ENCODE results near the gene NARF.

The NARF gene

DNA sequence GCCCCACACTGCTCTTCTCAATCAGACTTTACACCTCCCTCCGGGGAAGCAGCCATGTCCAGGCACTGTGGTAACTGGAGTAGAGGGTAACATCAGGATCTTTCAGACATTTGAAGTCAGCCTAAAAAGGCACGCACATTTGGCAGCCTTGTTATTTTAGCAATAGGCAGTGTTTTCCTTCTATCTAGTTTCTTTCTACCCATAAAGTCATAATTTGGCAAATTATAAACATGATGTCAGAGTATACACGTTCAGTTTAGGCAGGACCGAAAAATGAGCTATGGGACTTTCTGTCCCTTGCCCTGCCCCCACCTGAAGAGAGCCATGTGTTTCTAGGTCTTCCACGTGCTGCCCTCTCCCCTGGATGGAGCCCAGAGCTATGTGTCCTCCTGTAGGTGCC, 21.1 kb downstream of the NARF start:
- no peak for FAIRE-seq

- no peak for FAIRE-seq
Observed at GRCh38 chr17:82480318-82480717, 21.8 kb downstream of the NARF start.

DNA sequence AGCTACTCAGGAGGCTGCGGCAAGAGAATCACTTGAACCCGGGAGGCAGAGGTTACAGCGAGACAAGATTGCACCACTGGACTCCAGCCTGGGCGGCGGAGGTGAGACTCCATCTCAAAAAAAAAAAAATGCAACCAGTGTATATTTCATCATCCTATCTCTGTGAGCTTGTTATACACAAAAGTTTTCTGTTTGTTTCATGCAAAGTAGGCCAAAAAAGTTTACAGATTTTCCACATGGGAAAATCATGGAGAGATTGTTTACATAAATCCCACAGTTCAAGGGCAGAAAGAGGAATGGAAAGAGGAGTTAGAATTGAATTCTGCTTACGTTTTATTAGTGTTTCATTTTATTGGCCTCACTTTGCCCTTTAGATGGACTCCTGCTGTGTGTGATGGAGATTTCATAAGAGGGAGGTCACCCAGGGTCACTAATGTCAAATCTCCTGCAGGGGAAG, 24.7 kb downstream of the NARF start:
- FAIRE-seq: no peak

- no peak for FAIRE-seq
Observed at GRCh38 chr17:82483836-82484235, 25.3 kb downstream of the NARF start.

DNA sequence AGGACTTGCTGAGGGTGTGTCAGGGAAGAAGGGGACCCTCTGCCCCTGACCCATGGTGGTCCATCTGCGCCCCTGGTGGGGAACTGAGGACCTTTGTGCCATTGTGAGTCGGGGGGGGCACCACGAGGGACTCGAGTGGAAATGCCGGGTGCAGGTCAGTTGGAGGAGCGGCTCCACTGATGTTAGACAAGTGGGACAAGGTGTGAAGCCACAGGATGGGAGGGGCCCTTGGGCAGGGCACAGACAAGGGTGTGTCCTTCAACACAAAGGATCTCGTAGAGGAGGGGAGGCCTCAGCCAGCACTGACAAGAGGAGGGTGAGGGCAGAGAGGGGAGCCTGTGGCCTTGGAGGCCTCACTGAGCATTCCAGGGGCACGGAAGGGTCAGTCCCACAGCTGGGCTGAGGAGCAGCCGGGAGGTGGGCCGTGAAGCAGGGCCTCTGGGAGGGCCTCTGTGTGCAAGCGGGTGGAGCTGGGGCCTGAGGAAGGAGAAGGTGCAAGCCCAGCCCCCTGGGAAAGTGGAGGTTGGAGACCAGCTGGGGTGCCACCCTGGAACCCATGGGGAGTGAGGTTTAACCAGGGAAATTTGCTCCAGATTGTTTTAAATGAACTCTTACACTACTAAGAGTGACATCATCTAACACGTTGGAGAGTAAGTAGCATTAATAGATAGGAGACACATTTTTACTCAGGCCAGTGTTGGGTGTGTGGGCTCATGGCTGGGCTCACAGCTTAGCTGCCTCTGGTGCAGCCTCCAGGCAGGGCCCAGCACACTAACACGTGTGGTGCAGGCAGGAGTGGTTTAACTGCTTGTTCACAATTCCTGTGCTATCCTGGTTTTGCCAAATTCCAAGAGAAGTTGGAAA, 27.9 kb downstream of the NARF start:
- FAIRE-seq: no peak

DNA sequence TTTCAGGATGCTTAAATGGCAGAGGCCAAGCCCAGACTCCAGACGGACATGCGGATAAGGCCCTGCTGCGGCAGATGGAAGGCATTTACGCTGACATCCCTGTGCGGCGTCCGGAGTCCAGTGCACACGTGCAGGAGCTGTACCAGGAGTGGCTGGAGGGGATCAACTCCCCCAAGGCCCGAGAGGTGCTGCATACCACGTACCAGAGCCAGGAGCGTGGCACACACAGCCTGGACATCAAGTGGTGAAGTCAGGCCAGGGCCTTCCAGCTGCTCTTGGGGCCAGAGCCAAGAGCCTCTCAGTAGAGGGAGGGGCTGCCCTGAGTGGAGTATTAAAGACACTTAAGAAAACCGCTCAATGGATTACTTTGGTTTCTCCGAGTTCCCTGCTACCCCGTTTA, 29.4 kb downstream of the NARF start:
- FAIRE-seq: no peak

DNA sequence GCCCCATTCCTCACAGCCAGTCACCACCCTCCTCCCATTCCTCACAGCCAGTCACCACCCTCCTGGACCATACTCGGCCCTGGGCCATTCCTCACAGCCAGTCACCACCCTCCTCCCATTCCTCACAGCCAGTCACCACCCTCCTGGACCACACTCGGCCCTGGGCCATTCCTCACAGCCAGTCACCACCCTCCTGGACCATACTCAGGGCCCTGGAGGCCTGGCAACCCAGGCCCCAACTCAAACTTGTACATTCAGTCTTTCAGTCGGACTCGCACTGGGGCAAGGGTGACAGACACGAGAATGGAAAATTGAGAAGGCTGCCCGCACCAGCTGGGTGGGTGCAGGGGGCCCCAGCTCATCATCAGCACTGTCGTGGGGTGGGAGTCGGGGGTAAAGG, 30.6 kb downstream of the NARF start:
- no peak for FAIRE-seq

GRCh38 chr17:82489851-82490511, 31.4 kb downstream of the NARF start:
- FAIRE-seq: no peak

- no peak for FAIRE-seq
Observed at GRCh38 chr17:82490512-82491195, 32.1 kb downstream of the NARF start.

- no peak for FAIRE-seq
Observed at GRCh38 chr17:82491196-82491530, 32.6 kb downstream of the NARF start.

- FAIRE-seq: no peak
Observed at GRCh38 chr17:82491533-82491932, 33.0 kb downstream of the NARF start.

DNA sequence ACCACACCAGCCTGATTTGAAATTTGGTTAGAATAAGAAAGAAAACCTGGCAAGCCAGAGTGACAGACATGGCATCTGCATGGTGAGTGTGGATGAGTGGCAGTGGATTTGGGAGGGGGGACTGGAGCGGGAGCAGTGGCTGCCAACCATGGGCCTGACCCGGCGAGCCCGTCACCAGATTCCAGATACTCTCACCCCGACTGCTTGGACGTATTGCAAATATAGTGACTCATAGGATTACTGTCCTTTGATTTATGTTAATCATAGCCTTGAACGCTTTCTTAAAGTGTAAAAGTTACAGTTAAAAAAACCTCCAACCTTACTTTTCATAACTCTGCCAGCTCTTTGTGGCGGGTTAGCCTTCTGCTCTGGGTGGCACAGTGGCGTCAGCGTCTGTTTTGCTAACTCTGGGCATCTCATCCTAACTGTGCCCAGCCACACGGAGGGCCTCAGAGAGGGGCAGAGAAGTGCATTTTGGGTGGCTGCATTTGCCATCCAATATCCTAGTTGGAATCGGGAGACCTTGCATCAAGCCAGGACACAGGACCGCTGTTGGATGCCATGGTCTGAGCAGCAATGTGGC, 34.2 kb downstream of the NARF start:
- FAIRE-seq: no peak

DNA sequence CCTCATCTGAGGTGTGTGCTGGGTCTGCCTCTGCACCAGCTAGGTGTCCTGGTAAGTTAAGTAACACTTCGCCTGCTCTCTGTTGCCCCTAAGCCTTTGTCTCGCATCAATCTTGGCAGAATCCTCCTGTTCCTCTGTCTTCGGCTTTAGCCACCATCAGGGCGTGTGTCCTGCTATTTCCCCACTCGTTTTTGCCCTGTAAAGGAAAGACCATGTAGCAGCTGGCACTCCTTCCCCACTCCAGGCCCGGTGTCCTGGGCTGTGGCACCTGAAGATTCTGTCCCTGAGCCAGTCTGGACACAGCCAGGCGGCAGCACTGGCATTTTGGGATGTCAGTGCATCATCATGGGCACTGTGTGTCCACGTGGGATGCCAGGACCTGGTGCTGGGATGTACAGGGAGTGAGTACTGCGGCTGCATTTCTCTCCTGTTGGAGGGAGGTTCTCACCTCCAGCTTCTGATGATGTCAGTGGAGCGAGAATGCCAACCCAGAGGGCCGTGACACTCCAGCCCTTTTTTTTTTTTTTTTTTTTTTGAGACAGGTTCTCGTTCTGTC, 34.8 kb downstream of the NARF start:
- no peak for FAIRE-seq

DNA sequence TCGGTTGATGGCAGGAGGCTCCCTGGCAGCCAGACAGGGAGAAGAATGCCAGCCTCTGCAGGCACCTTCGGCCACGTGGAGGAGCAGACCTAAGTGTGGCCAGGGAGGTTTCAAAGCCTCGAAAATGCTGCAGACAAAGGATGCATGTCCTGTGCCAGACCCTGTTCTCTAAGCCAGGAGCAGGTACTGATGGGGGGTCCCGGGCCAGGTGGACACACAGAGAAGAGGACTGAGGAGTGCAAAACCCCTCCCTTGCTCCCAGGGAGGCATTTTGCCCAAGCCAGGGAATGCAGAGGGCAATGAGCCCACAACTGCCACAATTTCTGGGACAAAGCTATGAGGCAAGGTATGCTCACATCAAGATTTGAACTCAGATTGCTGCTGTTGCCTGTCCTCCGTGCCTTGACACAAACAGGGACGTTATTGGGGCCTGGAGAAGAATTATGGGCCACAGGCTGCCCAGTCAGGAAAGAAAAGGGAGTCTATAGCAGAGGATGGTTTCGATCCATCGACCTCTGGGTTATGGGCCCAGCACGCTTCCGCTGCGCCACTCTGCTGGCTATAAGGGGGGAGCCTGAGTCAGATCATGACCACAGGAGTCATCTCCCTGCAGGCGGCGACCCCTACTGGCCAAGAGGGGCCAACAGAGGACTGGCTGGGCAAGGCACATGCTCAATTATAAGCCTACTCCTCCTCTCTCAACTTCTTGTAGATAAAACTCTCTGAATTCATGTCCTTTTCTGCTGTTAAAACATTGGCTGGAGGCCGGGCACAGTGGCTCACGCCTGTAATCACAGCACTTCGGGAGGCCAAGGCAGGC, 35.9 kb downstream of the NARF start:
- FAIRE-seq: no peak

- no peak for FAIRE-seq
Observed at GRCh38 chr17:82495844-82496528, 37.4 kb downstream of the NARF start.

- FAIRE-seq: no peak
Observed at GRCh38 chr17:82496529-82497434, 38.2 kb downstream of the NARF start.

DNA sequence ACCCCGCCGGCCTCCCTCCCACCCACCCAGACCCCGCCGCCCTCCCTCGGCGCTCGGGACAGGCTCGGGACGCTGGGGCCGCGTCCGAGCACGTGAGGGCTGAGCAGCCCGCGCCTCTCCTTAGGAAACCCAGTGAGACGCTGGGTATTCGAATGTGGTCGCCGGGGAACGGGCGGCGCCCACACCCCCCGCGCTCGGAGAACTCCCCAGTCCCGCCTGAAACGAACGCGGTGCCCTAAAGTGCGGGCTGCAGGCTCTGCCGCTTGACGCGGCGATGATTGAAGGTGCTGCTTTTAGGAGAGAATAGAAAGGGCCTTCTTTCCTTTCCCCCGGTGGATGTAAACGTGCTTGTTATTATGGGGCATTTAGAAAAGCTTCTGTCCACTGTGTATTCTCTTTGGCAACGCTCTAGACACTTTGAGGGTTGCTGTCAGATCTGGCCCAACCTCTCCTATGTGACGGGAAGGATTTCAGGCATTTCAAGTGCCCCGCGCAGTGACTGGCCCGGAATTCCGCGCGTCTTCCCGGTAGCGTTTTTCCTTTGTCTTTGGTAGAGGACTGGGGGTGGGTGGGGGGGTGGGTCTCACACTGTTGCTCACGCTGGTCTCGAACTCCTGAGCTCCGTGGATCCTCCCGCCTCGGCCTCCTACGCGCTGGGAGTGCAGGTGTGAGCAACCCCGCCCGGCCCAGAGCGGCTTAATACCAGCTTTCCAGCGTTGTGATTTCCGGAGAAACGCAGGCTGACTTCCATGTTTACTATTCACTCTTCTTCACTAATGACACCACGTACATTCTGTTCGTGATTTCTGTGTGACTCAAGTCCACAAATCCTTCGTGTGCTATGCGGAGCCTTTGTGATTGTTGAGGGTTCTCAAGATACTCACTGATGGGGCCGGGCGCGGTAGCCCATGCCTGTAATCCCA, 39.2 kb downstream of the NARF start:
- FAIRE-seq: no peak

DNA sequence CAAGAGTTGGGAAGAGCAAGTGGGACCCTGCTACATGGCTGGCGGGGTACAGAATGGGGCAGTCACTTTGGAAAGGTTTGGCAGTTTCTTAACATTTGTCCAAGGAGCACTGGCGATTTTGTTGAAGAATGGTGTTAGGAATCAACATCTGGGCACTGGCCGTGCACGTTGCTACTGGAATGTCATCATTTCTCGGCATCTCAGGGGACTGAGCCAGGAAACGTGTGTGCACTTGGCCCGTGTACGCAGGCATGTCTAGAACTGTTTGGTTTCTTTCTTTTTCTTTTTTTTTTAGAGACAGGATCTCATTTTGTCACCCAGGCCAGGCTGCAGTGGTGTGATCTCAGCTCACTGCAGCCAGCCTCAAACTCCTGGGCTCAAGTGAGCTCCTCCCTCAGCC, 43.7 kb downstream of the NARF start:
- no peak for FAIRE-seq

GRCh38 chr17:82503094-82503727, 44.7 kb downstream of the NARF start:
- no peak for FAIRE-seq

All from endometrium (tissue), 2 donors.